HG03025 (cell line): ENCODE results near the gene ROM1.
"Not testable (repeated sequence)": the region's sequence is repeated elsewhere in the genome, so short reads cannot be mapped to it uniquely, and the experiment has no call there.

Source experiments
- ATAC-seq: cut with Tn5 transposase; IDR thresholded peaks from one replicate; pipeline ENCODE4 v1.9.1; 2021; ENCODE audit warnings: mild to moderate bottlenecking, moderate library complexity; ENCODE audit not compliant: unreplicated experiment, low FRiP score

ROM1 gene

DNA sequence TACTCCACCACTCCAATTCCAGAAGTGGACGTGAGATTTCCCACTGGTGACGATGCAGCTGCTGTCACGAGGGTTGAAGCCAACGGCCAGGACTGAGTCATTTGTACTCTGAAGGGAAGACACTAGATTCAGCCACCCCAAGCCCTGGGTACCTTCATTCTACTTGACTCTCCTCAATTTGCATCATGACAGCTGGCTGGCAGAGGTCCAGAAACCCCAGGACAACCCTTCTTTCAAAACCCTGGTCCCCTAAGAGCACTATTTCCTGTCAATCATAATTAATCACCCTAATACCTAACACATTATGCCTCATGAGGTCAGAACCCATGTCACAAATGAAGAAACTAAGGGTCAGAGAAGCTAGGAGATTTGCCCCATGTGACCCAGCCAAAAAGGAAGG is 5.3 kb upstream of the ROM1 start:
- no peak for ATAC-seq

DNA sequence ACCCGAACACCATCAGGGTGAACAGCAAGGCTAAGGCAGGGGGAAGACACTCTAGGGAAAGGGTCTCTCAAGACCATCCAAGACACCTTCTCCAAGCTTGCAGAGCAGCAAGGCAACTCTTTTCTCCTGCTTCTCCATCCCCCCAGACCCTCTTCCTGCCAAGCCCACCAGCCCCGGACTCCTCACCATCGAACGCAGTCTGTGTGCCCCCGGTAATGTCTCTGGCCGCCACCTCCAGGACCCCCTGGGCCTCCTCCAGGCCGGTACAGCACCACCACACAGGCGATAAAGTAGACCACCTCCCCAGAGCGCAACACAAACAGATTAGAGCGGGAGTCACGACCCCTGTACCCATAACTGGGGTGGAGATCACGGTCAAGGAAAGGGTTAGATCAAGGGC is 4.3 kb upstream of the ROM1 start:
- ATAC-seq, result no peak

DNA sequence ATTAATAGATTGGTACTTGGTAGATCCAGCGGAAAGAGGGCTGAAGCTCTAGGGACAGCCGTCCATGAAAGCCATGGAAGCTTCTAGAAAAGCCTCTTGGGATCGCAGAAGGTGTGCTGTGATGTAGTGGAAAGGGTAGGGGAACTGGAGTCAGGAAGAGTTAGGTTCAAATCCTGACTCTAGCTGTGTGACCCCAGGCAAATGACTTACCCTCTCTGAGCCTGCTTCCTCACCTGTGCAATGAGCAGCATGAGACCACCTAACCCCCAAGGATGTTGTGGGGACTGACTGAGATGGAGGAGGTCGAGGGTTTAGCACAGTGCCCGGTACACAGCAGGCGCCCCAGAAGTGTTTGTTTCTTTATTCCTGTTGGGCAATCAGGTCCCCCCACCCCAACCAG is 2.7 kb upstream of the ROM1 start:
- ATAC-seq, result no peak

DNA sequence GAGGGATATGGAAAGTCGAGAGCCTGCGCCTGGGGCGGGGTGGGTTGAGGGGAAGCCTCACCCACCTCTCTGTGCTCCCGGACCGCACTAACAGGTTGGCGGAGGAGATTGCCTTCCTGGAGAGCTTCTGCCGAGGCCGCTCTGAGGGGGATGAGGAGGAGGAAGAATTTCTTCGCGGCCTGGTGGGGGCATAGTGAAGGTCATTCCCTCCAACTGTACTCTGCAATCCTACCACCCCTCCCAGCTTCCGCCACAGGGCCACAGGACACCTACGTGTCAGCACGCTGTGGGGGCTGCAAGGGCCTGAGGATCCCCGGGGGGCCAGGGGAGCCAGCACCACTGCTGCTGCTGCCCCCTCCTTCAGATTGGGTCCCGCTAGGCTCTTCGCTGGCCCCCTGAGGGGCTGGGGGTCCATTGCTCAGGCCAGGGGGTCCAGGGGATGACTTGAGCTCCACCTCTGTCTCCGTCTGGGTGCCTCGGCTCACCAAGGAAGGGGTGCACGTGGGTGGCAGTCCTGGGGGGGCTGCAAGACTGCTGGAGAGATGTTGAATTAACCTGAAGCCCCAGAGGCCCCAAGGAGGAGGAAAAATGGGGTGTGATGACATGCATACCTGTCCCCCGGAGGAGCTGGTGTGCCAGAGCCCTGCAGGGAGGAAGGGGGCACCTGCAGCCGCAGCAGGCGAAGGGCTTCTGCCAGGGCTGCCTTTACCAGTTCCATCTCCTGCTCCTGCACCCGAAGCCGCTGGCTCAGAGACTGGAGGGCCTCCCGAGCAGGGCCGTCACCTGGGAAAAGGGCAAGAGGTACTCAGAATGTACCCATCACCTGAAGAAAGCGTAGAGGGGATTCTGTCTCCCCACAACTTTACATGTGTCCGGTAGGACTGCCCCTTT is 2.0 kb upstream of the ROM1 start:
- ATAC-seq, result no peak

DNA sequence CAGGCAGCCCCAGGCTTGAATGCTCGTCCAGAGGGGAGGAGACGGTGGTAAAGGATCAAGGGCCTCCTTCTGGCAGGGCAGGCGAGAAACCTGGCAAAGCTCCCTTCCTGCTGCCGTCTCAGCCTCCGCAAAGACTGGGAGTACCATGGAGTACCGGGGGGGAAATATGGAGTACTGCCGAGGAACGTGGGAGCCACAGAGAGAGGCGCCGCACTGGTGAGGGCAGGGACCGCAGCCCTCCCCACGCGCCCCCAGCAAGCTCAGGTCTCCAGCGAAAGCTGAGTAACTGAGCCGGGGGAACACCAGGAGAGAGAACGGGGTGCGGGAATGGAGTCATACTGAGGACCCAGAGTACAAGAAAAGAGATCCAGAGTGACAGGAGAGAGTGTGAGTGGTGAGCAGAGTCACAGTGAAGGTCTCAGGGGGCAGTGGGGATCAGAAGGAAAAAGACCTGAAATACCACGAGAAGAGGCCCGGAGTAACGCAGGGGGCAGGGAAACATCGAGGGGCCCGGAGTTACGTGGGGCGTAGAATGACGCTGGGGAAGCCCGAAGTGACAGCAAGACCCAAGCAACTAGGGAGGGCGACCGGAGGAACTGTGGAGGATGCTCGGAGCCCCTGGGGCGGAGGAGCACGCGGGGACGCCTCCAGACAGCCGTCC is 1.2 kb upstream of the ROM1 start:
- peak; percentile 7 for ATAC-seq

DNA sequence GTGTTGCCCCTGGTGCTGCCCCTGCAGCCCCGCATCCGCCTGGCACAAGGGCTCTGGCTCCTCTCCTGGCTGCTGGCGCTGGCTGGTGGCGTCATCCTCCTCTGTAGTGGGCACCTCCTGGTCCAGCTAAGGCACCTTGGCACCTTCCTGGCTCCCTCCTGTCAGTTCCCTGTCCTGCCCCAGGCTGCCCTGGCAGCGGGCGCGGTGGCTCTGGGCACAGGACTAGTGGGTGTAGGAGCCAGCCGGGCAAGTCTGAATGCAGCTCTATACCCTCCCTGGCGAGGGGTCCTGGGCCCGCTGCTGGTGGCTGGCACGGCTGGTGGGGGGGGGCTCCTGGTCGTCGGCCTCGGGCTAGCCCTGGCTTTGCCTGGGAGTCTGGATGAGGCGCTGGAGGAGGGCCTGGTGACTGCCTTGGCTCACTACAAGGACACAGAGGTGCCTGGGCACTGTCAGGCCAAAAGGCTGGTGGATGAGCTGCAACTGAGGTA is 278 bp downstream of the ROM1 start:
- ATAC-seq, result no peak

DNA sequence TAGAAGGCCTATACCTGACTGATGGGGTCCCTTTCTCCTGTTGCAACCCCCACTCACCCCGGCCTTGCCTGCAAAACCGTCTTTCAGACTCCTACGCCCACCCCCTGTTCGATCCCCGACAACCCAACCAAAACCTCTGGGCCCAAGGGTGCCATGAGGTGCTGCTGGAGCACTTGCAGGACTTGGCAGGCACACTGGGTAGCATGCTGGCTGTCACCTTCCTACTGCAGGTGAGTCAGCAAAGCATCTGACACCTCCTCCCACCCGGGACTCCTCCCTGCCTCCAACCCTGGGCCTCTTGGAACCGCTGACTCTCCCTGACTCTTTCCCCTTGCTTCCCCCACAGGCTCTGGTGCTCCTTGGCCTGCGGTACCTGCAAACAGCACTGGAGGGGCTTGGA is 1.2 kb downstream of the ROM1 start:
- ATAC-seq, result no peak

DNA sequence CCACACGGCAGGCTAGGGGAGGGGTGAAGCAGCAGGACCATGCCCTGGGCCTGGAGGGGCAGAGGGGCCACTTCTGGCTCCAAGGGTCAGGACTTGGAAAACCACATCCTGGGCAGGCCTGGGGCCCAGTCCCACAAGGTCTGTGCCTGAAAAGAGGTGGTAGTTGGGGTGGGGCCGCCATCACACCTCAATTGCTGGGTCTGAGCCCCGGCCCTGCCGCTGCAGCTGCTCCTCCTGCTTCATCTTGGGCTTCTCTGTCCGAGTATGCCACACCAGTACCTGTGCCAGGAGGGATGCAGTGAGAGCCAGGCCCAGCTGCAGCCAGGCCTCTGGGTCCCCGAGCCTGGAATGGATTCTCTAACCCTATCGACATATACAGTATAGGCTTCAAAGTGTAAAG is 2.5 kb downstream of the ROM1 start:
- ATAC-seq, result no peak

DNA sequence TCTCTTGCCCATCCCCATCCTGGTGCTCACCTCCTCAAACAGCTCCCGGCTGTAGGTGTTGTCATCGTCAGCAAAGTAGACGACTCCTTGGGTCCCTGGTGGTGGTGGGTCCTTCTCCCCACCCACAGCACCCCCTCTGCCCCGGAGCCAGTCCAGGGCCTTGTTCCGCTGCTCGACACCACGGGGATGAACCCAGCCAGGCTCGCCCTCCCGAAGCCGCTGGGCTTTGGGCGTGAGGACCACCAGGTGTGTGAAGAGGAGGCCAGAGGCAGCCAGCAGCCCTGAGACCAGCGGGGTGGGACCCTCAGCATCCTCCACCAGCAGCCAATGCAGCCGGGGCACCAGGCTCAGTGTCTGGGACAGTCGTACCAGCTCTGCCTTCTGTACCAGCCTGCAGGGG is 3.9 kb downstream of the ROM1 start:
- not testable (repeated sequence) for ATAC-seq

DNA sequence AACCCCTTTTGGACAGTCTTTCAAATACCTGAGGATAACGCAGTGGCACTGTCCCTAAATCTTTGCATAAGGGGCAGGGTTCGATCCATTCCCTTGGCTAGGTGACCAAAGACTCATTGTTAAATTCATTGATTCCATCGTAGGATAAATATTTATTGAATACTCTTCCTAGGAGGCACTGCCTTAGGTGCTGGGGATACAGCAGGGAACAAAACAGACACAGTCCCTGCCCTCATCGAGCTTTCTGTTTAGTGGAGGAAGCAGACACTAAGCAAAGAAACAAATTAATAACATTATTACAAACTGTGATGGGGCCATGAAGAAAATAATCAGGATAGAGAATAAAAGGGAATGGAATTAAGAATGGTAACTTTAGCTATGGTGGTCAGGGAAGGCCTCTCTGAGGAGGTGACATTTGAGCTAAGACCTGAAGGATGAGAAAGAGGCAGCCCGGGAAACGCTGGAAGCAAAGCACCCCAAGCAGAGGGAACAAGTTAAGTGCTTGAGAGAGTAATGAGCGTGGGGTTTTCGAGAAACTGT is 8.0 kb downstream of the ROM1 start:
- ATAC-seq, result no peak

DNA sequence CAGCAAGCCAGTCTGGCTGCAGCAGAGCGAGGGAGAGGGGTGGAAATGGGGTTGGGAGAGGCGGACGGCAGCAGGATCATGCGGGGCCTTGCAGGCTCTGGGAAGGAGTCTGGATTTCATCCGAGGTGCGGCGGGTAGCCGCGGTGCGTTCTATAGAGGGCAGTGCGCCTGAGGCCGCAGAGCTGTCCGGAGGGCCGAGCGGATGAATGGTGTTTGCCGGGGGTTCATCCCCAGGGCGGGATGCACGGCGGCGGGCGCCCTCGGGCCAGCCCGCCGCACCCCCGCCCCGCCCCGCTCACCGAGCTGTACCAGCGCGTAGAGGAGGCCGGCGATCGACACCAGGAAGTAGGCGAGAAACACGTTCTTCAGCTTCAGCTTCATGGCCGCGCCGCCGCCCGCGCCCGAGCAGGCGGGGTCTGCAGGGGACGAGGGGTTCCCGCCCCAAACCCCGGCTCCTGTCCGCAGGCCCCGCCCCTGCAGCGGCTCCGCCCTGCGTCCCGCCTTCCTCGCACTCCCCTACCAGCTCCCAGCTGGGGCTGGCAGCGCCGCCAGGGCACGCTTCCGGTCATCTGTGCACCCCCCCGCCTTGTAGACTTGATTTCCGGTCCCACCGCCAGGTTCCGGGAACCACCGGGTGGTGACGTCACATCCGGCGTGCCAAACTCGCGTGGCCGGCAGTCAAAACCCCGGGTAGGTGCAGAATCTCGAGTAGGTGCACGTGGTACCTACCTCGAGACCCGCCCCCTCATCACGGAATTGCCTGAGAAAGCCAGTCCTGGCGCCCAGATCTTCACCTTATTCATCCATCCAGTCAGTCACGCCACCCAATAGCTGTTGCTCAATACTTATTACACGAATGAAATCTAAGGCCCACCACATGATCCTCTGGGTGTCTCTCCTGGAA is 8.8 kb downstream of the ROM1 start, which contains the start of gene B3GAT3:
B3GAT3 (minus strand) TSS at position 420 of the 904 bp plus-strand sequence; CDS start at position 381, 39 bp downstream.
- peak; percentile 85 for ATAC-seq

DNA sequence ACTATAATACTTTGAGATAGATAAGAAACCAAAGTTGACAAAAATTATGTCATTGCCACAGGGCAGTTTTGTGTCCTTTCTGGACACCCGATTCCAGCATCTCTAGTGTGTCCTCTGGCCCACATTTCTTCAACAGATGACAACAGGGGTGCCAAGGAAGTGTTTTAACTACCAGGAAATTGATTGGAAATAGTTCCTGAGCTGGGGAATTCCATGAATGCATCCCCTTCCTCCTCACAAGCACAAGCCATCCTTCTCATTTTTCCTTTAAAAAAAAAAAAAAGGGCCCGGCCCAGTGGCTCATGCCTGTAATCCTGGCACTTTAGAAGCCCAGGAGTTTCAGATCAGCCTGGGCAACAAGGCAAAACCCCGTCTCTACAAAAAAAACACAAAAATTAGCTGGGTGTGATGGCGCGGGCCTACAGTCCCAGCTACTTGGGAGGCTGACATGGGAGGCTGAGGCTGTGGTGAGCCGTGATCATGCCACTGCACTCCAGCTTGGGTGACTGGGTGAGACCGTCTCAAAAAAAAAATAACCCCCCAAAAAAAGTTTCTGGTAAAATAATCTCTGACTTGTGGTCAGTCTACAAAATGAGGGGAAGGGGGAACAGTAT is 9.5 kb downstream of the ROM1 start:
- ATAC-seq, result no peak

DNA sequence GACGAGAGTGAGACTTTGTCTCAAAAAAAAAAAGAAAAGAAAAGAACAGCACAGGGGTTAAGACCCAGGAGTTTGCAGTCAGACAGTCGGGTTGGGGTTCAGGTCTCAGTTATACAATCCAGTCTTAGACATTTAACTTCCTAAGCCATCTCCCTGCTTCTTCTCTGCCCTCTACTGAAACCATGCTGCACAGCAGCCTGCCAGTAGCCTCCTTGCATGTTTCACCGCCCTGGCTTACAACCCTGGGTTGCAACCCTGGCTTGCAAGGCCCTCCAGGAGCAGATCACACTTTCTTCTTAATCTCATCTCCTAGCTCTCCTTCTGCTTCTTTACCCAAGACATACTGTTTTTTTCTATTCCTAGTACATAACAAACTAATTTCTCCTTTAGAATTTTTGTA is 14.7 kb downstream of the ROM1 start:
- ATAC-seq, result no peak

DNA sequence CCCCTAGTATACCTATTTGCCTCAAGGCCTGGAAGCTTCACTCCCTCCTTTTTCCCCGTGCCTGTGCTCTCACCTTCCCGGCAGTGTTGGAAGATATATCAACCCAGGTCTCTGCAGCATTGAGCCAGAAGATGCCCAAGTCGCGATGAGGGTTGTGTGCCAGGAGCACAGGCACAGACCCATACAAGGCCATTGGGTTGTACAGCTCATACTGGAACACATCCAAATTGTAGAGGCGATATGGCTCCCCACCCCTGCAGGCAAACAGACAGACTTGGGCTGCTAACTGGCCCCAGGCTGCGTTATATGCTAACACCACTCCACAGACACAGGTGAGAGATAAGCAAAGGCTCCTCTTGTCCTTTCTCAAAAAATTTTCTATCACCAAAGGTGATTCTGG is 19.4 kb downstream of the ROM1 start:
- ATAC-seq, result no peak

DNA sequence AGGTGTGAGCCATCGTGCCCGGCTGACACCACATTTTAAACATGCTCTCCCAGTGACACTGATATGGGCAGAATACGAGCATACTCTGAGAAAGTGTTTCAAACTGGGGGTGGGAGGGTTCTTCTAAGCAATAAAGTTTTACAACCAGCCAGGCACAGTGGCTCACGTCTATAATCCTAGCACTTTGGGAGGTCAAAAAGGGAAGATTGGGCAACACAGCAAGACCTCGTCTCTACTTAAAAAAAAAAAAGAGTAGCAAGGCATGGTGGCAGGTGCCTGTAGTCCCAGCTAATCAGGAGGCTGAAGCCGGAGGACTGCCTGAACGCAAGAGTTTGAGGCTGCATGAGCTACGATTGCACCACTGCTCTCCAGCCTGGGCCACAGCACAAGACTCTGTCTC is 31.2 kb downstream of the ROM1 start:
- ATAC-seq, result no peak

DNA sequence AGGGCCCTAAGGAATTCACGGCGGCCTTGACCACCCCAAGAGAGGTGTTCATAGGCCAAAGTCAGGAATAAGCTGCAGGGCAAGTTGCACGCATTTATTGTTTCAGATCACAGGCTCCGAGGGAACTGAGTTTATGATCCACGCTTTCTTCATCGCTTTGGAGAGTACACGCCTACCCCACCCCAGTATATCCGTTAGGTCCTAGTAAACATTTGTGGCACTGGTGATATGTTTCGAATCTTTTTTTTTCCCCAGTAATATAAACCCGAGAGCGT is 32.6 kb downstream of the ROM1 start:
- peak; percentile 1 for ATAC-seq

DNA sequence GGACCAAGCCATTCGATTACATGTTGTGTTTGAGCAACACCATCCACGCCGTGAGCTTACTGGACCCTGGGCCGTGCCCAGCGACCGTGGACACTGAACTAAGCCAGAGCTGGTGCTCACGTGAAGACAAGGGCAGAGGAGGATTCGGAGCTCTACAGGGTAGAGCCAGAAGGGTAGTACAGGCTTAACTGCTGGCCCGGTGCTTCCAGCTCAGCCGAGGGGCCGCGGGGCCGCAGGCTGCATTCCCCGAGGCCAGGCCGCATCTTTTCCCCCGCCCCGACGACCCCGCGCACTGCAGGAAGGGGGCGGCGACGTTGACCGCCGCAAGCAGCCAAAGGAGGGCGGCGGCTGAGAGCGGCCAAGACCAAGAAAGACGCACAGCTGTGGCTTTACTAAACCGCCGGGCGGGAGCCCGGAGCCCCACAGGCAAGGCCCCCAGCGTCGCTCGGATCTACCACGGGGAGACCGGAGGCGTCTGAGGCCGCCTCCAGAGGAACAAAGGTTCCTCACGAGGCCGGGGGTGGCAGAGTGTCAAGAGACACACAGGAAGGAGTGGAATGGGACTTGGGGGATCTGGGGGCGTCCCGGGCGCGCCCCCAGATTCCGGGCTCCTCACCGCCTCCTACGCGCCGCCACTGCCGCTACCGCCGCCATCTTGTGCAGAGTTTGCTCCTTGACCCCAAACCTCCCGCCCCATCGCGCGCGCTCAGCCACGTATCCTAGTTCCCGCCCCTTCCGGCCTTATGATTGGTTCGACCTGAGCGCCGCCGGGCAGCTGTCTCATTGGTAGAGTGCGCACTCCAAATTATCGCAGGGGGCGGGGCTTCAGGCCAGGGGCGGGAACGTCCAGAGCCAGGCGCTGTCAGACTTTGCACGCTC is 33.1 kb downstream of the ROM1 start, which contains the start of gene GANAB:
GANAB (minus strand) TSS at position 668 of the 879 bp plus-strand sequence; CDS start at position 654, 14 bp downstream.
- ATAC-seq, result peak; percentile 83

DNA sequence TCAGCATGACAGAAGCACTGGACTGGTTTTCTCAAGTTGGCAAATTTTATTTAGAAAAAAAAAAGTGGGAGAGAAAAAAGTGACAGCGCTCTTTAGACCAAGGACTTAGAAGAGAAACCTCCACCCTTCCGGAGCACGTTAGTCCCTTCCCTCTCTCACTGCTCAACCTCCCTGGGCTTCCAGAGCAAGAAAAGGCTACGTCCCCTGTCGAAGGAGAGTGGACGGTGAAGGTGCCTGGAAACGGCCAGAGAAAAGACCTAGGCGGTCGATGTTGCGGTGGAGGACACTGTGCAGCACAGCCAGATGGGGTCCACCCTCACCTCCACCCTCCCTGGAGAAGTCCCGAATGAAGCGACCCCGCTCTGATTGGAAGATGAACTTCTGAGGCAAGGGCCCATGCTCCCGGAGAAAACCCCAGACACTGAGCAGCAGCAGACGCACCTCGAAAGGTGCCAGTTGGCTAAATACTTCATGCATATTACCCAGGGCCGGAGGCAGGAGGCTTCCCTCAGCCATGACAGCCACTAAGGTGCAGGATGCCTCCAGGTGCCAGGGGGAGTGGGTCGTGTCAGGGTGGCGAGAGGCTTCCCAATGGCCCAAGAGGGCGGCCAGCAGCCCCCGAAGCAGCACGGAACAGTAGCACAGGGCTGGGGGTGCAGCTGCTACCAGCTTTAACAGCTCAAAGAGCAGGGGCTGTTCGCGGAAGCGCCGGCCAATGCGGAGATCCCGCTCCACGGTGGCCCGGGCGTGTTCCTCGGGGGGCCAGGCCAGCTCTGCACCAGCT is 34.0 kb downstream of the ROM1 start:
- ATAC-seq, result no peak
